NT2/D1 (cell line): ENCODE results near the gene DIRAS1.

Experiments
- DNase-seq: peaks from one replicate; pipeline ENCODE4 v3.0.0-alpha.2; 2011; ENCODE audit warnings: low read depth, low spot score
- H3K27me3 ChIP-seq: 2 replicates; pipeline ENCODE4 v1.6.0; 2011; ENCODE audit warnings: mild to moderate bottlenecking; ENCODE audit not compliant: insufficient read length, insufficient read depth
- H3K36me3 ChIP-seq: 2 replicates; pipeline ENCODE4 v1.6.1; 2011; ENCODE audit warnings: mild to moderate bottlenecking, low read length, mixed read lengths; ENCODE audit not compliant: insufficient read depth, insufficient read length
- H3K4me1 ChIP-seq: 2 replicates; pipeline ENCODE4 v1.5.1; 2011; ENCODE audit not compliant: insufficient read depth, insufficient read length
- H3K4me3 ChIP-seq: 2 replicates; pipeline ENCODE4 v1.5.1; 2011; ENCODE audit warnings: low read depth; ENCODE audit not compliant: insufficient read length
- H3K9ac ChIP-seq: 2 replicates; pipeline ENCODE4 v1.6.0; 2011; ENCODE audit warnings: low read depth; ENCODE audit not compliant: insufficient read length
- H3K9me3 ChIP-seq: 2 replicates; pipeline ENCODE4 v1.5.1; 2011; ENCODE audit warnings: mild to moderate bottlenecking, low read length; ENCODE audit not compliant: insufficient read depth
- SUZ12 ChIP-seq: IDR thresholded peaks from 2 replicates; pipeline ENCODE4 v1.6.1; 2011; ENCODE audit not compliant: insufficient read length, insufficient read depth; ENCODE audit errors: extremely low read depth
- YY1 ChIP-seq: IDR thresholded peaks from 2 replicates; pipeline ENCODE4 v1.6.1; 2011; ENCODE audit not compliant: insufficient read length, insufficient read depth
- ZNF274 ChIP-seq: IDR thresholded peaks from 2 replicates; pipeline ENCODE4 v1.6.1; 2011; ENCODE audit warnings: mild to moderate bottlenecking, low read depth, low read length

The DIRAS1 gene

DNA sequence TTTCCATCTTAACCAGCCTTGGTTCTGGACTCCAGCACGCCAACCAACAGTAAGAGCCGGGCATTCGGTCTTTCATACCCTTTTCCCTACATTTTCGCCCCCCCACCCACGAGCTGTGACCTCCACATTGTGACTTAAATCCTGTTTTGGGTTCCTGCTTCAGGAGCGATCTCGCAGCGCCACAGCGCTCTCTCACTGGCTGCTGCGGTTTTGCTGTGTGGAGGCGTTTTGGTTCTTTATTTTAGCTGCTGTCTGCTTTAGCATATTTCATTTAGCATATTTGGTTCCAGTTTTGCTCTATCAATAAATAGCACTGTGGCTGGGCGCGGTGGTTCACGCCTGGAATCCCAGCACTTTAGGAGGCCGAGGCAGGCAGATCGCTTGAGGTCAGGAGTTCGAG is 38.2 kb upstream of the DIRAS1 start:
- no peak overlapping the region for H3K9ac ChIP-seq

GRCh38 chr19:2758601-2759313 is 37.6 kb upstream of the DIRAS1 start:
- H3K36me3 ChIP-seq, result peaks cover 93% of the 10 kb centered on the region
- TF ChIP-seq SUZ12 (no peak), YY1 (no peak), ZNF274 (no peak)
- no peaks in the 10 kb centered on the region for H3K9me3 ChIP-seq
- no peak overlapping the region for H3K9ac ChIP-seq
- H3K4me3 ChIP-seq, result no peak overlapping the region
- no peaks in the 10 kb centered on the region for H3K27me3 ChIP-seq
- peaks cover 22% of the 10 kb centered on the region for H3K4me1 ChIP-seq
- DNase-seq, result no peak

More for the DNA sequence above, 38.2 kb upstream of the DIRAS1 start:
- DNase-seq, result no peak
- H3K36me3 ChIP-seq, result peaks cover 94% of the 10 kb centered on the region
- peaks cover 22% of the 10 kb centered on the region for H3K4me1 ChIP-seq
- TF ChIP-seq ZNF274 (no peak), SUZ12 (no peak), YY1 (no peak)
- H3K9me3 ChIP-seq, result no peaks in the 10 kb centered on the region
- no peak overlapping the region for H3K4me3 ChIP-seq
- no peaks in the 10 kb centered on the region for H3K27me3 ChIP-seq

DNA sequence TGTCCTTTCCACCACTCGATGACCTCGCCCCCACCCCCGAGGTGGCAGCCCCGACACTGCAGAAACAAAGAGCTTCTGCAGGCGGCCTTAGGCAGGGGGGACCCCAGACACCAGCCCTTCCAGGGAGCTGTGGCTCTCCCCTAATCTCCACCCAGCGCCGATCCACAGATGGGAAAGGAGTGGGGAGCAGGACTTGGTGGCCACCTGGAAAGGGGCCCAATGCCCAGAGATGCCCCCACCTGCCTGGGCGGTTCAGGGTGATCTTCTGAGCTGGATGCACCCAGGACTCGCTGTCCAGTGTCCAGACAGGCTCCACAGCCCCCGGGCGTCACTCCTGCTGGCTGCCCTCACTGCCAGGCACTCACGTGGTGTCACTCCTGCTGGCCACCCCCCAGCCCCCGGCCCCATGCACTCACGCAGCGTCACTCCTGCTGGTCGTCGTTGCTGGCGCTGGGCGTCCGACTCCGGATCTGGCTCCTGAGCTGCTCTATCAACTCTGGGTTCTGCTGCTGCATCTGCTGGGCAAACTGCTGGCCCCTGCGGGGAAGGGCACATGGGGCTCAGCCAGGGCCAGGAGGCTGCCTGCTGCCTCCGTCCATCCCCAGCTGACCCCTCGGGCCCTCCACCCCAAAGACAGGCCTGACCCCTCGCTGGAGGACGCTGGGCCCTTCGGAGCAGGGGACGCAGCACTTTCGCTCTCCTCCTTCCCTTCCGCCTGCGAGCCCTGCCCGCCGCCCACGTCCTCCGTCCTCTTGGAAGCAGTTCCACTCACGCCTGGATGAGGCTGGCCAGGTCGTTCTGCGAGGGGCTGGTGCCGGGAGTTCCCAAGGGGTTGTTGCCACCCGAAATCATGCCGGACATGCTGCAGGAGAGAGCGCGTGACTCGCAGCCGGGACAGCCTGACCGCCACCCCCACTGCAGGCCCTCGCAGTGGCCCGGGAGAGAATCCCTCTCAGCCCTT is 36.0 kb upstream of the DIRAS1 start:
- Histone ChIP-seq H3K4me1 (peaks cover 12% of the 10 kb centered on the region), H3K36me3 (peaks cover 88% of the 10 kb centered on the region), H3K9ac (no peak overlapping the region), H3K9me3 (no peaks in the 10 kb centered on the region), H3K4me3 (no peak overlapping the region), H3K27me3 (no peaks in the 10 kb centered on the region)
- no peak for TF ChIP-seq SUZ12
- no peak for DNase-seq

- no peak for DNase-seq
- Histone ChIP-seq H3K4me1 (peaks cover 7% of the 10 kb centered on the region), H3K36me3 (peaks cover 81% of the 10 kb centered on the region), H3K9me3 (no peaks in the 10 kb centered on the region), H3K9ac (no peak overlapping the region), H3K4me3 (no peak overlapping the region), H3K27me3 (no peaks in the 10 kb centered on the region)
- TF ChIP-seq ZNF274 (no peak), YY1 (no peak), SUZ12 (no peak)
Measured at GRCh38 chr19:2756477-2756876, 35.3 kb upstream of the DIRAS1 start.

GRCh38 chr19:2755811-2756210 is 34.6 kb upstream of the DIRAS1 start:
- TF ChIP-seq YY1, result no peak
- TF ChIP-seq SUZ12, result no peak
- no peak for TF ChIP-seq ZNF274
- no peak for DNase-seq
- no peak overlapping the region for H3K9ac ChIP-seq
- peaks cover 7% of the 10 kb centered on the region for H3K4me1 ChIP-seq
- peaks cover 74% of the 10 kb centered on the region for H3K36me3 ChIP-seq
- H3K9me3 ChIP-seq, result no peaks in the 10 kb centered on the region
- H3K4me3 ChIP-seq, result no peak overlapping the region
- no peaks in the 10 kb centered on the region for H3K27me3 ChIP-seq

DNA sequence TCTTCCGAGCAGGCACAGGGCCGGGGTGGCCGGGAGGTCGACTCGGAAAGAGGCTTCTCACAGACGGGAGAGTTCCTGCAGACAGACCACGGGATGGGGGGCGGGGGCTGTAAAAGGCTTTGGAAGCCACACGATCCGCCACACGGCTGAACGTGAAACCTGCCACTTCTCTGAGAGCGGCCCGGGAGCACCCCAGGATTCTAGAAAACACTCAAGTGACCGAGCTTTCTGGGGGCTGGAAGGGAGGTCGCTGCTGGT is 34.2 kb upstream of the DIRAS1 start:
- Histone ChIP-seq H3K4me3 (no peak overlapping the region), H3K9me3 (no peaks in the 10 kb centered on the region), H3K9ac (no peak overlapping the region), H3K4me1 (peaks cover 7% of the 10 kb centered on the region), H3K27me3 (no peaks in the 10 kb centered on the region), H3K36me3 (peaks cover 70% of the 10 kb centered on the region)
- no peak for DNase-seq
- TF ChIP-seq ZNF274 (no peak), YY1 (no peak), SUZ12 (no peak)

DNA sequence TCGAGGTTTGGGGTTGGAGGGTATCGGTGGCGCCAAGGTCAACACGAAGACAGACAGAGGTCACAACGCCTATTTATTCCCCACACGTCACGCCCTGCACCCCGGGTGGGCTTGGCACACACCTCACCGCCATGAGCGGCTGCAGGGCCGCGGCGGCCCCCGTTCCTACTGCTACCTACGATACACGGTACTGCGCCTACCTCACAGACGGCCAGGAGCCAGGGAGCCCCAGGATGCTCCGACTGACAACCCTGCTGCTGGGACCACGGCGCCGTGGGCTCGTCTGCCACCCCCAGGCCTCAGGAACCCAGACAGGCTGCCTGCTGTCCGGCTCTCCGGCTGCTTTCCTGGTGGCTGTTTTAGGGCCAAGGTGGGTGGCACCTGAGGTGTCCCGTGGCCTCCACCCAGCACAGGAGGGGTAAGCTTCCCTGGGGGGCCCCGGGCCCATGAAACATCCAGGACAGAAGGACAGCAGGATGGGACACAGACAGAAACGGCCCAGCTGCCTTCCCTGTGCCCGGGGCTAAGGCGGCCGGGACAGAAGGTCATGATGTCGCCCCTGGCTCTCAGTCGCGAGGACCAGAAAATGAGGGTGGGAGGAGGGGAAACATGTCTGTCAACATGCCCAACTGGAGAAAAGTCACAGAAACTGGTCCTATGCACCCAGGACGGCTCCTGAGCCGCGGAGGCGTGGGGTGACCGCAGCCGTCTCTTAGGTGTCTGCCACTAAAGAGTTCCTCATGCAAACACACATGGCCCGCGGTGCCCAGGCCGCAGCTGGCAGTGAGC is 33.7 kb upstream of the DIRAS1 start:
- TF ChIP-seq YY1, result no peak
- TF ChIP-seq ZNF274, result no peak
- TF ChIP-seq SUZ12, result no peak
- H3K4me1 ChIP-seq, result peaks cover 7% of the 10 kb centered on the region
- H3K9ac ChIP-seq, result no peak overlapping the region
- H3K27me3 ChIP-seq, result no peaks in the 10 kb centered on the region
- DNase-seq, result no peak
- H3K4me3 ChIP-seq, result no peak overlapping the region
- peaks cover 67% of the 10 kb centered on the region for H3K36me3 ChIP-seq
- H3K9me3 ChIP-seq, result no peaks in the 10 kb centered on the region
